NB4 (cell line): ENCODE measurements around the gene PDE4DIP.
A peak's percentile ranks its signal among the peaks of the same experiment; 100 is the strongest.
"Not testable (repeated sequence)": the region's sequence is repeated elsewhere in the genome, so short reads cannot be mapped to it uniquely, and the experiment has no call there.

Experiments
- DNase-seq: peaks from one replicate; pipeline ENCODE4 v3.0.0; 2010; ENCODE audit warnings: low read depth
- H3K4me3 ChIP-seq: one replicate; pipeline ENCODE4 v1.5.1; 2011; ENCODE audit warnings: mild to moderate bottlenecking, low read depth, low read length, moderate library complexity

Gene PDE4DIP

DNA sequence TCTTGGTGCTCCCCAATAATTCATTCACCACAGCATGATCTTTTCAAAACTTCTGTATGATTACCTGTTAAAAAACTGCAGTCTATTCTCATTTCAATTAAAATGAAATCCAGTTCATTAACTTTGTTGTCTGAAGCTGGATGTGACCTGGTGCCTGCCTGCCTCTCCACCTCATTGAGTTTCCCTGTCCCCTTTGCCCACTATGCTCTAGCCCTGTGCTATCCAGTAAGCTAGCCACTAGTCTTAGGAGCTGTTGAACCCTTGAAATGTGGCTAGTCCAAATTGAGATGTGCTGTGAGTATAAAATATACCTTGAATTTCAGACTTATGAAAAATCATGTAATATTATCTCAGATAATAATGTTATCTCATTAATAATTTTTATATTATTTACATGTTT lies 114.1 kb downstream of the PDE4DIP start:
- not testable (repeated sequence) for DNase-seq

DNA sequence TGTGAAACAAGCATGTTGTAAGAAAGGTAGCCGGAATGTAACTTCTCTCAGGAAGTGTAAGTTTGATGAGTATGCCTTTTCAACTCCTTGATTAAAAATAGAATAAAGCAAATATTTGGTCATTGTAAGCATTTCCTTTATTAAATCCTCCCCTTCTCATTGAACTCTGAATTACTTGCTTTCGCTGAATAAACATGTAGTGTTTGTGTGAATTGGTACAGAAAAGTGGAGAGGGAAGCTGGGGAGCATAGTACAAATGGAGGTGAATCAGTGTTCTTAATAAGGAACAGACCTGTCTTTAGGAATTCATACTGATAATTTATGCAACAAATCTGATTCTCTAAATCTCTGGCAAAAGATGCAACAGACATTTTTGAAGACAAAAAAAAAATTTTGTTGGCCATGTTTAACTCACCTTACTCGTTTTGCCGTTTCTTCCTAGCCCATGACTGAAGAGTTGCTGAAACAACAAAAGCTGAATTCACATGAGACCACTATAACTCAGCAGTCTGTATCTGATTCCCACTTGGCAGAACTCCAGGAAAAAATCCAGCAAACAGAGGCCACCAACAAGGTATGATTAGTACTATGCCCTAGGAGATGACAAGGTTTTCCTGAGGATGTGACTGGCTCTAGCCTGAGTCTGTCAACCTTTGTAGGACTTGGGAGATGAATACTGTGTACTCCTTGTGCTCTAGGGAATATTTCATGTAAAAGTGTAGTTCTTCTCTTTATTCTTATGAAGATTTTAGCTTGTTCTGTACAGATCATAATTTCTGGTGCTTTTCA lies 116.2 kb downstream of the PDE4DIP start:
- DNase-seq, H3K4me3 ChIP-seq: not testable (repeated sequence)

More for the DNA sequence above, 114.1 kb downstream of the PDE4DIP start:
- not testable (repeated sequence) for H3K4me3 ChIP-seq

DNA sequence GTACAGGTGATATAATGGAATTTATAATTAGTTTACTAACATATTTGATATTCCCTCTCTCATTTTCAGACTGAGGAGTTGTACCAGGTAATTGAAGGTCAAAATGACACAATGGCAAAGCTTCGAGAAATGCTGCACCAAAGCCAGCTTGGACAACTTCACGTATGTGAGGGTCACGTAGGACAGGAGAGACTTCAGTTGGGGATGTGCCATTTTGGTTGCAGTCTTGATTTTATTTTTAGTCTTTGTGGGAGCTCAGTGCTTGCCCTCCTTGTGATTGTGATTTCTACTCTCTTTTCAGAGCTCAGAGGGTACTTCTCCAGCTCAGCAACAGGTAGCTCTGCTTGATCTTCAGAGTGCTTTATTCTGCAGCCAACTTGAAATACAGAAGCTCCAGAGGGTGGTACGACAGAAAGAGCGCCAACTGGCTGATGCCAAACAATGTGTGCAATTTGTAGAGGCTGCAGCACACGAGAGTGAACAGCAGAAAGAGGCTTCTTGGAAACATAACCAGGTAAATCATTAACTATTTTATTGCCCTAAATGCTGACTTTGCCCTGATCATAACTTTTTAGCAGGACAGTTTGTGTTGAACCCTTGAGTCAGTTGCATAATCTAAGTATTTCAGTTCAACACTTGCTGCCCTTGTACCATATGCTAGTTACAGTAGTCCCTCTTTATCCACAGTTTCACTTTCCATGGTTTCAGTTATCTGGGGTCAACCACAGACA lies 118.1 kb downstream of the PDE4DIP start:
- not testable (repeated sequence) for H3K4me3 ChIP-seq, DNase-seq

DNA sequence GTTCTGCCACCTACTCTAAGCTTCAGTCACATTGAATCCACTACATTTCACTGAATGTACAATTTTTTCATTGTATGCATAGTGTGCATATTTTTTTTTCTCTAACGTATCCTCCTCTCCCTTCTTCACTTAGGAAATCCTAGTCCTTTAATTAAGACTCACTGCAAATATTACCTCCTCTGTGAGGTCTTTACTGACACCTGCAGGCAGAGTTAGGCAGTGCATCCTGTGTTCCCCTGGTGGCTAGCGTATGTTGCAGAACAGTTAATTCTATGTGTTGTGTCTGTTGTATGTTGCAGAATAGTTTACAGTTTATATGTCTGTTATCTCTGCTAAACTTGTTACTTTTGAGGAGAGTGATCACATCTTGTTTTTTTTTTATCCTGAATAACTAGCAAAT lies 121.9 kb downstream of the PDE4DIP start:
- not testable (repeated sequence) for DNase-seq, H3K4me3 ChIP-seq

DNA sequence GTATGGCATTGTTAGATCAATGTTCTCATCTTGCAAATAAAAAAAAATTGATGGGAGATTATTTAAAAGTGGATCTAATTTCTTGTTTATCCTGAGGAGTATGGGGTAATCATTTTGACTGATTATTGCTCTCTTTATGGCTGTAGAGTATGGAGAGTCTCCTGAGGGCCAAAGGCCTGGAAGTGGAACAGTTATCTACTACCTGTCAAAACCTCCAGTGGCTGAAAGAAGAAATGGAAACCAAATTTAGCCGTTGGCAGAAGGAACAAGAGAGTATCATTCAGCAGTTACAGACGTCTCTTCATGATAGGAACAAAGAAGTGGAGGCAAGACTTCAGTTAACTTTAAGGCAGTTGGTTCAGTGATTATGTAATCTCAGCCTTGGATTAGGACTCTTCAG lies 123.4 kb downstream of the PDE4DIP start:
- DNase-seq, H3K4me3 ChIP-seq: not testable (repeated sequence)

DNA sequence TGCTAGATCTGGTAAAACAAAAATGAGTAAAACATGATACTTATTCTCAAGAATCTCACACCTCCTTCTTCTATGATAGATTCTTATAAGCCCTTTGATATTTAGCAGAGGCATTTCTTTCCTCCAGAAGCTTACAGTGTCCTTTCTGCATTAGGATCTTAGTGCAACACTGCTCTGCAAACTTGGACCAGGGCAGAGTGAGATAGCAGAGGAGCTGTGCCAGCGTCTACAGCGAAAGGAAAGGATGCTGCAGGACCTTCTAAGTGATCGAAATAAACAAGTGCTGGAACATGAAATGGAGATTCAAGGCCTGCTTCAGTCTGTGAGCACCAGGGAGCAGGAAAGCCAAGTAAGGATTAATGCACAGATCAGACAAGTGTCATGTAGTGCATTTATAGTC lies 124.5 kb downstream of the PDE4DIP start:
- DNase-seq, H3K4me3 ChIP-seq: not testable (repeated sequence)

DNA sequence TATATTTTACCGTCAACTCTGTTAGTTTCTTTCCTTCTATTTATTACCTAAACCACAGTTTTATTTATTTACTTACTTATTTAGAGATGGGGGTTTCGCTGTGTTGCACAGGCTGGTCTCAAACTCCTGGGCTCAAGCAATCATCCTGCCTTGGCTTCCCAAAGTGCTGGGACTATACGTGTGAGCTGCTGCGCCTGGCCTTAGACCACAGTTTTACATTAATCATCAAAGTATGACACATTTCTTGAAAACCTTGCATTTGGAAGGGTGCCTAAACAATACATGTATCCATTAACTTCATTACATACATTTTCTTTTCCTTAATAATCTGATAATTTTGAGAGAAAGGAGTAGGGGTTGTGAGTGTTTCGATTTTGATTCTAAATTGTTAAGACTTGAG lies 124.9 kb downstream of the PDE4DIP start:
- not testable (repeated sequence) for H3K4me3 ChIP-seq, DNase-seq

DNA sequence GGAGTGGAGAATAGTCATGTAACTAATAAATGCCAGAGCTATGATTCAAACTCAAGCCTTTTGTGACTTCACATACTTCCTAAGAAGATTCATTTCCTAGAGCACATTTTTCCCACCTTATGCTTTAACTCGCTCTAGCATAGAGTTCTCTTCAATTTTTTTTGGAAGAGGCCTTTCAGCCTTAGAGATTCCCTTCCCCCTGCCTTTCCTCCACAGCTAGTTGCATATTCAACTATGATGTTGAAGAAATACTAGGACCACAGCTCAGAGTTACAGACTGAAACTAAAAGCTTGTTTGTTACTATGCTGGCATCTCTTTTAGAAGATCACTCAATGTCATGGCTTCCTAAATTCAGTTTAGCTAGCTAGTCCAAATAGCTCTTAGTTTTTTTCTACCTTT lies 131.2 kb downstream of the PDE4DIP start:
- not testable (repeated sequence) for H3K4me3 ChIP-seq, DNase-seq

DNA sequence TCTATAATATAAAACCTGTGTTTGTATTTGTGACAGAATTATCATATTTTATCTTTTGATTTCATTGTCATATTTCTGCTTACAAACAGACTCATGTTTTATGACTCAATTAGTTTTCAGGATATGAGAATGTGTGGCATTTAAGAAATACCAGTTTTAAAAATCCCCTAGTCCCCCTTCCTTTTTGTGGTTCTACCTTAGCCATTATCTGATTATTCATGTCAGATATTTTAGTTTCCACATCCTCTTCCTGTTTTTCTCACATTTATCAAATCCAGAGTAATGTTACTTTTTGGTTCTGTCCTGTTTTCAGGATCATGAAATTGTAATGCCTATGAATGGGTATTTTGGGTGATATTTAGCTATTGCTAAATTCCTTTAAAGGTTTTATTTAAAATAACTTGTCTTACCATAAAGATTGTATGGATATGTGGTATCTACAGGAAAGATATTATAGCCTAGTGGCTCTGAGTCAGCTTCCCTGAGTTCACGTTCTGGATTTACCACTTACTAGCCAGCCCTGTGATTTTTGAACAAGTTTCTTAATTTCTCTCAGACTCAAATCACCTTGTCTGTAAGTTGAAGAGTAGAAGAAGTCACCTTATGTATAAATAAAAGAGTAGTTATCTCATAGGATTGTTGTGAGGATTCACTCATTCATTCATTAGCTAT lies 131.8 kb downstream of the PDE4DIP start:
- peak; percentile 15 for DNase-seq

DNA sequence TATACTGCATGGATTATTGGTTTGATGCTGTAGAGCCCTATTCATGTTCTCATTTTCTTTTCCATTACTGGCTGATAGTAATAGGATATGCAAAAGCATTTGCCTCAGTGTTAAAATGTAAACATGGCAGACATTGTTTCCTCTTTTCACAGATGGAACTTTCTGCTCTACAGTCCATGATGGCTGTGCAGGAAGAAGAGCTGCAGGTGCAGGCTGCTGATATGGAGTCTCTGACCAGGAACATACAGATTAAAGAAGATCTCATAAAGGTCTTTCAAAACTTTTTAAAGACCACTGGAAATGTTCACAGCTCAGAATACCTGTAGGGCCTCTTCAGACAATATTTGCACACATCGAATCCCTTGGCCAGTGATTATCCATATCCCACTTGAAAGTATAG lies 133.6 kb downstream of the PDE4DIP start:
- not testable (repeated sequence) for H3K4me3 ChIP-seq

More for the DNA sequence above, 131.8 kb downstream of the PDE4DIP start:
- H3K4me3 ChIP-seq, result not testable (repeated sequence)

DNA sequence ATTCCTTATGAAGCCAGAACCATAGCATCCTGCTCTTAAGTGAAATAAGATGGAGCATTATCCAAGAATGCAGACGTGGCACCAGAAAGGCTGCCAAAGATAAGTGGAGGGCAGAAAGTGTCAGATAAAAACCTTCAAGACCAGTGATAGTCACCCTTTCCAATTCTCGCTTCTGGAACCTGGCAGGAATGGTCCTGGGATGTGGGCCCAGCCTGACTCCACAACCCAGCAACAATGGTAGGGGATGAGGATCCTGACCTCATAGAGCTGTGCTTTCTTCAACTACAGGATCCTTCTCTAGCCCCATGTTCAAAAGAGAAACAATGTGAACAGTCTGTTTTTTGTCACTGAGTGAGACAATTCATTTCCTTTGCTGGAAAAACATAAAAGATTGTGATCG lies 145.2 kb downstream of the PDE4DIP start:
- not testable (repeated sequence) for H3K4me3 ChIP-seq, DNase-seq

More for the DNA sequence above, 133.6 kb downstream of the PDE4DIP start:
- not testable (repeated sequence) for DNase-seq

DNA sequence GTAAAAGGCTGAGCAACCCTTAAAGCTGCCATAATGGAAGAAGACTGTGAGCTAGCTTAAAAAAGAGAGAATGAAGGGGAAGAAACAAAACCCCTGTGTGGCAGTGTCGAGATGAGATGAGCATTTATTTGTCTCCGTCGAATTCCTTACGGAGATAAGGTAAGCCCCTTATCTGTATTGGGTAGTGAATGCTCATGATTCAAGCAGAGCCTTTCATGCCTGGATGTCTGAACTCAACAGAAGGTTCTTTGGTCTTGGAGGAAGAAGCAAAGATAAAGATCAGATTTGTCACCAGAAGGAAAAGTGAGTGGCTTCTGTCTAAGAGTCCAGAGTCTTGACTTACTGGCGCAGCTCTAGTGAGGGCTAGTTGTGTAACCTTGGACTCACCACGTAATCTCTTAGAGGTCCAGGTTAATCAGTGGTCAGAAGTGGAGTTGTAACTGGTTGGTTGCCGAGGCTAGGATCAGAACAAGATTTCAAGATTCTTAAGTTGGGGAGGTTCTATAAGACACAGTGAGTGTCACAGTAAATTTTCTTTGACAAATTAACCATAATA lies 146.1 kb downstream of the PDE4DIP start:
- H3K4me3 ChIP-seq, result not testable (repeated sequence)
- peak; percentile 8 for DNase-seq

DNA sequence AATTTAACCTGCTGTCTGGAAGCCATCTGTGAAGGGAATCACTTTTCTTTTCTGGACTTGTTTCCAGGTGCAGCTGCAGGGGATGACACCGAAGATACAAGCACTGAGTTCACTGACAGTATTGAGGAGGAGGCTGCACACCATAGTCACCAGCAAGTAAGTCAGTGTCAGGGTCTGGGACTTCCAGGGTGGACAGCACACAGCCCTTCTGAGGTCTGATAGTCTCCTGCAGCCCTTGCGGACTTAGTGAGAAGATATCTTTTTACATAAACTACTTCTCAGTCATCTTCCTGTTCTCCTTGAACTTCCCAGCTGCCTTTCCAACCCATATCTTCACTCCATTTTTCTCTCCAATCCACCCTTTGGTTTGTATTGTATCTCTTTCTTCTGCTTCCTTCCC lies 147.6 kb downstream of the PDE4DIP start:
- not testable (repeated sequence) for DNase-seq, H3K4me3 ChIP-seq

DNA sequence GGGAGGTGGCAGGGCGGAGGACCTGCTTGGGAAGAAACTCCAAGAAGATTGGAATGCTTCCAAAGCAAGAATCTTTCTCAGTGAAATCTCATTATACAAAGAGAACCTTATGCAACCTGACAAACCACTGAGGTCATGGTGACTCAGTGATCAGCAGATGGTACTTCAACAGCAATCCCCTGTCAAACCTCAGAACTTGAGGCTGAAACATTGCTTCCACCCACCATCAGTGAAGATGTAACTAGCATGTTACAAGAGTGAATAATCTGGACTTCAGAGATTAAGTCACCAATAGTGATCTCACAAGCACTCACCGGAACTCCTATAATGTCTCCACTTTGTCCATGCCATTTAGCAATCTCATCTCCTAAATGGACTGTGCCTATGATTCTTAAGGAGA lies 148.1 kb downstream of the PDE4DIP start:
- DNase-seq, H3K4me3 ChIP-seq: not testable (repeated sequence)

DNA sequence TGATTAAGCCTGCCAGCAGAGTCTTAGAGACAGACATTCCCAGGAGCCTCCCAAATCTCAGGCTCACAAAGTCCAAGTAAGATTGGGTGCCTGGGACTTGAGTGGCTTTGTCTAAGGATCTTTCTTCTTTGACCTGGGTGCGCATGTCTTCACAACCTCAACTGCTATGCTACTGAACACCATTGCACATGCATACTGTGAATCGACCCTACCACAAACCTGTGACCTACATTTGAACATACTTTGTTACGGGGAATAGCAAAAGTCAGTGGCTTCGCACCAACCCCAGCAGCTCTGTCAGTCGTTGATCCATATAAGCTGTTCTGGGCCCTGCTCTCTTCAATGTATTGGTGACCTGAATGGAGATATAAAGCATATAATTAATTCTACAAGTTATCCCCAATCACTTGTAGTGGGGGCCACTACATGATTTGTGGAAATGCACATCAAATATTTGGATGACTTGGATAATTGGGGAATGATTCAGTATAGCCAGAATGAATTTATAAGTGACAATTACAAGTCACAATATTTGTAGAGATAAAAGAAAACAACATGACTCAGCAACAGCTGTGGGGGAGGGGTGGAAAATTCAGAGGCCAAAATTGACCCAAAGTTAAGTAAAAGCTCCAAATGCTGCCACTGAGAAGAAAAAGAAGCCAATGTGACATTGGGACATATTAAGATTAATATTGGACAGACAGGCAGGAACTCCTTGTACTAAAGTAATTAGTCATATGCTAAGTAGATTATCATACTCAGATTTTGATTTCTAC lies 152.4 kb downstream of the PDE4DIP start:
- H3K4me3 ChIP-seq, DNase-seq: not testable (repeated sequence)

DNA sequence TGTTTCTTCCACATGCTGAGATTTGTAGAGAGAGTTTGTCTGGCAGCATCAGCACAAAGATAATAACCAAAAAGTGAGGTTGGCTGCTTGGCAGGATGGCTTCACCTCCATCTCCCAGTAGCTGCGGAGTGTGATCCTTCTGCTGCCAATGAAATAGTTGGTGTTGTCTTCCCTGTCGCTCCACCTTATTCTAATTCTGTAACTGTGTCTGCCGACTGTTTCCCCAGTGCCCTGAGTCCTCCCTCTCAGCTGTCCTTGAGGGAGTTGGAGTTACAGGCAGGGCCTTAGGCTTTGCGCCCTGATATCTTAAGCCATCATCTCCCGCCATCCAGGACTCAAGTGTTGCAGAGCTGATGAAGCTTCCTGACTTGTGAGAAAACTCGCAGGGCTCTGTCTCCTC lies 153.2 kb downstream of the PDE4DIP start:
- DNase-seq, result not testable (repeated sequence)

DNA sequence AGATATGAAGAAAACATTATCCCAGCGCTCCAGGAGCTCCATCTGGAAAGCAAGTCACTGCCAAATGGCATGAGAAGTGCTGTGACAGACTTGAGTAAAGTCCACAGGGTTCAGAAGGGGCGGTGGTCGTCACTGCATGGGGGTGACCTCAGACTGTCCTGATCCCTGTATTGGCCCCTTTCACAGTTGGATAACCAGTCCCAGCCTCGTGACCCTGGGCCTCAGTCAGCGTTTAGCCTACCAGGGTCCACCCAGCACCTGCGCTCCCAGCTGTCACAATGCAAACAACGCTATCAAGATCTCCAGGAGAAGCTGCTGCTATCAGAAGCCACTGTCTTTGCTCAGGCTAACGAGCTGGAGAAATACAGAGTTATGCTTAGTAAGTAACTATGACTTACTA lies 158.4 kb downstream of the PDE4DIP start:
- H3K4me3 ChIP-seq, DNase-seq: not testable (repeated sequence)

More for the DNA sequence above, 153.2 kb downstream of the PDE4DIP start:
- H3K4me3 ChIP-seq, result not testable (repeated sequence)

DNA sequence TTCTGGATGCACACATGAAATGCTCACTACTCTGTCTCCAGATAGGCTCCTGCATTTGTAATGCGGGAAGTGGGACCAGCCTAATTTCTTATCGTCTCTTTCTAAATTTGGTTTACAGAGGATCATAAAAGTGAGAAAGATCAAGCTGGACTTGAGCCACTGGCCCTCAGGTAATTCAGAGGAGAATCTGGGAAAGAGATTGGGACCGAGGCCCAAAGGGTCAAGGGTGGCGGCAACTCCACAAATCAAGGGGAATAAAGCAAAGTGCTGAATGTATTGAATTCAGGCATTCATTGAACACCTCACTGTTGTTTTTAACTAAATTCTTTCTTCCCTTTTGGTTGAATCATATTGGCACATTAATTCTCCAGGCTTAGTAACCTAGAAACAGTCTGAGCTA lies 164.1 kb downstream of the PDE4DIP start:
- not testable (repeated sequence) for DNase-seq

DNA sequence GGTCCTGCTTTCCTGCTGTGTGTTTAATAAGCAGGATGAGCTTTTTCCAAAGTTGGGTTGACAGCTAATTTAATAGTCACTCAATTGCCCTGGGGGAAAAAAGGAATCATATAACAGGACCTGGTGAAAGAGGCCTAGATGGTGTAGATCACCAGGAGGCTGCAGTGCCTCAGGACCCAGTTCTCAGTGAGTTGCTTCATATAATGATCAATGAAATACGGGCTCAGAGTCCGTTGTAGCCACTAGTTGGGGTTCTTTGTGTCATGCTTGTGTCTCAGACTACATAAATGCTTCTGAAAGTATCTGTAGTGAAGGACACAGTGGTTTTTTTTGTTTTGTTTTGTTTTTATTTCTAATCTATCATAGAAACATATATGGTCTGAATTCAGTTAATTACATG lies 164.5 kb downstream of the PDE4DIP start:
- DNase-seq, result not testable (repeated sequence)

More for the DNA sequence above, 164.1 kb downstream of the PDE4DIP start:
- H3K4me3 ChIP-seq, result not testable (repeated sequence)

More for the DNA sequence above, 164.5 kb downstream of the PDE4DIP start:
- not testable (repeated sequence) for H3K4me3 ChIP-seq
